Osteoblast (primary cell): ENCODE data around the gene NXN. TPM values are rescaled to one million over a fixed set of nuclear protein-coding genes. Genes with fewer than 3 reads are reported as not detected.
"Not testable (repeated sequence)": the region's sequence is repeated elsewhere in the genome, so short reads cannot be mapped to it uniquely, and the experiment has no call there.

Experiments used
- DNase-seq: peaks from one replicate; pipeline ENCODE4 v3.0.0; 2011; ENCODE audit warnings: low spot score, mixed read lengths; ENCODE audit not compliant: insufficient read length; ENCODE audit errors: missing footprints
- H2AFZ ChIP-seq: 2 replicates; pipeline ENCODE4 v1.6.0; 2011; ENCODE audit warnings: mild to moderate bottlenecking, low read length
- H3K27ac ChIP-seq: 2 replicates; pipeline ENCODE4 v1.5.1; 2011; ENCODE audit warnings: mild to moderate bottlenecking, low read depth, low read length, moderate library complexity
- H3K27me3 ChIP-seq: 2 replicates; pipeline ENCODE4 v1.6.0; 2012; ENCODE audit warnings: mild to moderate bottlenecking, control low read depth, inconsistent platforms, low read length, moderate library complexity; ENCODE audit not compliant: insufficient read depth
- H3K36me3 ChIP-seq: 2 replicates; pipeline ENCODE4 v1.5.1; 2011; ENCODE audit warnings: mild to moderate bottlenecking, low read length, control low read depth, moderate library complexity; ENCODE audit not compliant: insufficient read depth
- H3K4me1 ChIP-seq: 2 replicates; pipeline ENCODE4 v1.5.1; 2011; ENCODE audit warnings: mild to moderate bottlenecking, low read length, control low read depth, moderate library complexity; ENCODE audit not compliant: insufficient read depth
- H3K4me2 ChIP-seq: 2 replicates; pipeline ENCODE4 v1.6.0; 2011; ENCODE audit warnings: mild to moderate bottlenecking, low read length; ENCODE audit not compliant: insufficient read depth
- H3K4me3 ChIP-seq: fragments of 200-600 bp; sonication (generic); 3 replicates; pipeline ENCODE4 v1.5.1; 2012; ENCODE audit warnings: mild to moderate bottlenecking, low read length, inconsistent platforms; ENCODE audit not compliant: insufficient read depth
- H3K79me2 ChIP-seq: 2 replicates; pipeline ENCODE4 v1.6.0; 2012; ENCODE audit warnings: mild to moderate bottlenecking, low read length, control low read depth, inconsistent platforms; ENCODE audit not compliant: insufficient read depth
- H3K9me3 ChIP-seq: 2 replicates; pipeline ENCODE4 v1.5.1; 2011; ENCODE audit warnings: low read depth, low read length, control low read depth
- H4K20me1 ChIP-seq: 2 replicates; pipeline ENCODE4 v1.6.0; 2012; ENCODE audit warnings: mild to moderate bottlenecking, low read length, control low read depth; ENCODE audit not compliant: insufficient read depth
- total RNA-seq: library from RNA; depleted of rRNA; stranded (reverse); fragments of >200 nt; gene quantifications from 2 replicates; pipeline ENCODE4 v1.2.3, GENCODE V29; 2012
- TF ChIP-seq, protein P1 (sequence below): IDR thresholded peaks from 2 replicates; pipeline ENCODE4 v1.5.1; 2011; ENCODE audit warnings: mild to moderate bottlenecking, low read depth, low read length, moderate library complexity; ENCODE audit errors: extremely low read depth

NXN gene
- total RNA-seq, 1 donor: 68.8 TPM

- TF ChIP-seq, protein P1, sequence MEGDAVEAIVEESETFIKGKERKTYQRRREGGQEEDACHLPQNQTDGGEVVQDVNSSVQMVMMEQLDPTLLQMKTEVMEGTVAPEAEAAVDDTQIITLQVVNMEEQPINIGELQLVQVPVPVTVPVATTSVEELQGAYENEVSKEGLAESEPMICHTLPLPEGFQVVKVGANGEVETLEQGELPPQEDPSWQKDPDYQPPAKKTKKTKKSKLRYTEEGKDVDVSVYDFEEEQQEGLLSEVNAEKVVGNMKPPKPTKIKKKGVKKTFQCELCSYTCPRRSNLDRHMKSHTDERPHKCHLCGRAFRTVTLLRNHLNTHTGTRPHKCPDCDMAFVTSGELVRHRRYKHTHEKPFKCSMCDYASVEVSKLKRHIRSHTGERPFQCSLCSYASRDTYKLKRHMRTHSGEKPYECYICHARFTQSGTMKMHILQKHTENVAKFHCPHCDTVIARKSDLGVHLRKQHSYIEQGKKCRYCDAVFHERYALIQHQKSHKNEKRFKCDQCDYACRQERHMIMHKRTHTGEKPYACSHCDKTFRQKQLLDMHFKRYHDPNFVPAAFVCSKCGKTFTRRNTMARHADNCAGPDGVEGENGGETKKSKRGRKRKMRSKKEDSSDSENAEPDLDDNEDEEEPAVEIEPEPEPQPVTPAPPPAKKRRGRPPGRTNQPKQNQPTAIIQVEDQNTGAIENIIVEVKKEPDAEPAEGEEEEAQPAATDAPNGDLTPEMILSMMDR: no peak
- Histone ChIP-seq H3K4me3 (no peak overlapping the region), H3K9me3 (no peaks in the 10 kb centered on the region), H4K20me1 (peaks cover 19% of the 10 kb centered on the region), H3K4me2 (no peak overlapping the region), H3K36me3 (peaks cover 9% of the 10 kb centered on the region), H3K4me1 (peaks cover 23% of the 10 kb centered on the region), H3K79me2 (peaks cover 2% of the 10 kb centered on the region), H2AFZ (no peak overlapping the region), H3K27me3 (no peaks in the 10 kb centered on the region), H3K27ac (no peak overlapping the region)
- no peak for DNase-seq
These were observed 53.8 kb downstream of the NXN start for GRCh38 chr17:925817-926216.

- Histone ChIP-seq H3K27ac (no peak overlapping the region), H3K79me2 (peaks cover 6% of the 10 kb centered on the region), H3K9me3 (no peaks in the 10 kb centered on the region), H2AFZ (no peak overlapping the region), H3K4me2 (no peak overlapping the region), H3K27me3 (no peaks in the 10 kb centered on the region), H3K4me3 (no peak overlapping the region), H3K4me1 (peaks cover 23% of the 10 kb centered on the region), H4K20me1 (peaks cover 25% of the 10 kb centered on the region), H3K36me3 (peaks cover 9% of the 10 kb centered on the region)
- TF ChIP-seq, protein P1: no peak
- DNase-seq: no peak
These were observed 54.7 kb downstream of the NXN start for GRCh38 chr17:924711-925475.

DNA sequence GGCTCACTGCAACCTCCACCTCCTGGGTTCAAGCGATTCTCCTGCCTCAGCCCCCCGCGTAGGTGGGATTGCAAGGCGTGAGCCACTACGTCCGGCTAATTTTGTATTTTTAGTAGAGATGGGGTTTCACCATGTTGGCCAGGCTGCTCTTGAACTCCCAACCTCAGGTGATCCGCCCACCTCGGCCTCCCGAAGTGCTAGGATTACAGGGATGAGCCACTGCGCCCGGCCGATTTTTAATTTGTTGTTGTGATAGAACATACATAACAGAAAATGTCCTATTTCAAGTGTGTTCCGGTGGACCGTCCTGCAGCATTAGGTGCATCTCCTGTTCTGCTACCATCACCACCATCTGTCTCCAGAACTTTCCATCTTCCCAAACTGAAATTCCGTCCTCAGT is 55.3 kb downstream of the NXN start:
- H3K79me2 ChIP-seq, DNase-seq: not testable (repeated sequence)
- H4K20me1 ChIP-seq: peaks cover 28% of the 10 kb centered on the region

GRCh38 chr17:923633-924032 is 55.9 kb downstream of the NXN start:
- H3K4me2 ChIP-seq: no peak overlapping the region
- peaks cover 21% of the 10 kb centered on the region for H3K4me1 ChIP-seq
- no peak overlapping the region for H3K4me3 ChIP-seq
- H4K20me1 ChIP-seq: peaks cover 28% of the 10 kb centered on the region
- peaks cover 6% of the 10 kb centered on the region for H3K79me2 ChIP-seq
- H2AFZ ChIP-seq: no peak overlapping the region
- no peaks in the 10 kb centered on the region for H3K27me3 ChIP-seq
- TF ChIP-seq, protein P1: no peak
- H3K36me3 ChIP-seq: no peaks in the 10 kb centered on the region
- no peak overlapping the region for H3K27ac ChIP-seq
- no peaks in the 10 kb centered on the region for H3K9me3 ChIP-seq
- DNase-seq: no peak

More for the DNA sequence above, 55.3 kb downstream of the NXN start:
- H3K4me3 ChIP-seq, H3K4me2 ChIP-seq, H3K27me3 ChIP-seq, H2AFZ ChIP-seq, H3K36me3 ChIP-seq, H3K27ac ChIP-seq, H3K9me3 ChIP-seq: not testable (repeated sequence)
- peaks cover 23% of the 10 kb centered on the region for H3K4me1 ChIP-seq
